ENCODE data around the gene PTGR2.

Gene PTGR2

GRCh38 chr14:73811164-73811503 lies 40.5 kb upstream of the PTGR2 start:
- no peak for DNase-seq (ENCODE audit: low read depth)
- TF ChIP-seq CTCF (IDR thresholded peaks at IDR 0.05; ENCODE audit: low read length, missing control alignments), result no peak
- H3K4me3 ChIP-seq (replicated peaks; ENCODE audit: low read depth, low read length), result no peak overlapping the region

- TF ChIP-seq CTCF (IDR thresholded peaks at IDR 0.05; ENCODE audit: low read length, missing control alignments), result no peak
- H3K4me3 ChIP-seq (replicated peaks; ENCODE audit: low read depth, low read length), result no peak overlapping the region
- no peak for DNase-seq (ENCODE audit: low read depth)
These were observed 37.5 kb upstream of the PTGR2 start for GRCh38 chr14:73814153-73814552.

- H3K4me3 ChIP-seq (replicated peaks; ENCODE audit: low read depth, low read length), result no peak overlapping the region
- DNase-seq (ENCODE audit: low read depth), result no peak
- TF ChIP-seq CTCF (IDR thresholded peaks at IDR 0.05; ENCODE audit: low read length, missing control alignments), result no peak
These were observed 35.8 kb upstream of the PTGR2 start for GRCh38 chr14:73815849-73816248.

- no peak overlapping the region for H3K4me3 ChIP-seq (replicated peaks; ENCODE audit: low read depth, low read length)
- no peak for DNase-seq (ENCODE audit: low read depth)
- TF ChIP-seq CTCF (IDR thresholded peaks at IDR 0.05; ENCODE audit: low read length, missing control alignments), result no peak
These were observed 35.2 kb upstream of the PTGR2 start for GRCh38 chr14:73816393-73816816.

- no peak overlapping the region for H3K4me3 ChIP-seq (replicated peaks; ENCODE audit: low read depth, low read length)
- no peak for TF ChIP-seq CTCF (IDR thresholded peaks at IDR 0.05; ENCODE audit: low read length, missing control alignments)
These were observed 34.5 kb upstream of the PTGR2 start for GRCh38 chr14:73817020-73817655.

GRCh38 chr14:73818821-73819220 lies 32.8 kb upstream of the PTGR2 start:
- no peak for DNase-seq (ENCODE audit: low read depth)
- H3K4me3 ChIP-seq (replicated peaks; ENCODE audit: low read depth, low read length), result no peak overlapping the region
- TF ChIP-seq CTCF (IDR thresholded peaks at IDR 0.05; ENCODE audit: low read length, missing control alignments), result no peak

More at GRCh38 chr14:73817020-73817655, 34.5 kb upstream of the PTGR2 start:
- no peak for DNase-seq (ENCODE audit: low read depth)

- DNase-seq (ENCODE audit: low read depth), result no peak
- H3K4me3 ChIP-seq (replicated peaks; ENCODE audit: low read depth, low read length), result no peak overlapping the region
- TF ChIP-seq CTCF (IDR thresholded peaks at IDR 0.05; ENCODE audit: low read length, missing control alignments), result no peak
These were observed 31.0 kb upstream of the PTGR2 start for GRCh38 chr14:73820631-73821030.
